Endodermal cell (in vitro differentiated cells): ENCODE data around the gene CAMP. TPM values are rescaled to one million over a fixed set of nuclear protein-coding genes. Genes with fewer than 3 reads are reported as not detected.

ENCODE experiments used
- DNase-seq: peaks from one replicate; pipeline ENCODE4 v3.0.0-alpha.2; 2017
- H3K27ac ChIP-seq: 2 replicates; pipeline ENCODE4 v1.5.1; 2013; ENCODE audit warnings: mild to moderate bottlenecking, low read depth, low read length, moderate library complexity
- H3K27me3 ChIP-seq: 2 replicates; pipeline ENCODE4 v1.6.1; 2013; ENCODE audit warnings: mild to moderate bottlenecking, low read length, moderate library complexity; ENCODE audit not compliant: insufficient read depth, control insufficient read depth, poor library complexity, severe bottlenecking
- H3K36me3 ChIP-seq: 2 replicates; pipeline ENCODE4 v1.7.0; 2013; ENCODE audit warnings: mild to moderate bottlenecking, low read length, moderate library complexity; ENCODE audit not compliant: control insufficient read depth, insufficient read depth
- H3K4me1 ChIP-seq: one replicate; pipeline ENCODE4 v1.7.0; 2013; ENCODE audit warnings: low read length; ENCODE audit not compliant: control insufficient read depth, insufficient read depth
- H3K4me3 ChIP-seq: 2 replicates; pipeline ENCODE4 v1.5.1; 2013; ENCODE audit warnings: mild to moderate bottlenecking, low read length, moderate library complexity
- H3K9ac ChIP-seq: 2 replicates; pipeline ENCODE4 v1.6.1; 2013; ENCODE audit warnings: mild to moderate bottlenecking, low read length, moderate library complexity; ENCODE audit not compliant: poor library complexity, severe bottlenecking; ENCODE audit errors: extremely low read depth
- H3K9me3 ChIP-seq: 2 replicates; pipeline ENCODE4 v1.6.1; 2013; ENCODE audit warnings: mild to moderate bottlenecking, low read length, moderate library complexity; ENCODE audit not compliant: control insufficient read depth
- H3K27ac Mint-ChIP-seq: 2 replicates; pipeline ENCODE4 v1.8.0; 2020; ENCODE audit warnings: mixed read lengths
- H3K27me3 Mint-ChIP-seq: 2 replicates; pipeline ENCODE4 v1.8.0; 2021; ENCODE audit warnings: mild to moderate bottlenecking, mixed read lengths; ENCODE audit not compliant: insufficient read depth
- H3K36me3 Mint-ChIP-seq: 2 replicates; pipeline ENCODE4 v1.8.0; 2020; ENCODE audit warnings: low read depth, mixed read lengths
- H3K4me1 Mint-ChIP-seq: 2 replicates; pipeline ENCODE4 v1.8.0; 2020; ENCODE audit warnings: mixed read lengths
- H3K4me3 Mint-ChIP-seq: 2 replicates; pipeline ENCODE4 v1.8.0; 2020; ENCODE audit warnings: mild to moderate bottlenecking, moderate library complexity, mixed read lengths
- H3K9me3 Mint-ChIP-seq: 2 replicates; pipeline ENCODE4 v1.8.0; 2020; ENCODE audit warnings: mild to moderate bottlenecking, mixed read lengths
- CTCF ChIP-seq: fragments of 200-600 bp; sonication (generic); conservative IDR thresholded peaks from 2 replicates; pipeline ENCODE4 v1.5.0; 2021; ENCODE audit warnings: antibody characterized with exemption, mild to moderate bottlenecking
- WGBS, 2 experiments: methylation state at CpG; one replicate each; pipeline versions ENCODE4 v1.1.5 to v1.1.7; 2013; ENCODE audit warnings: missing lambda C conversion rate in 2 of 2, mixed read lengths in 1 of 2; ENCODE audit not compliant: insufficient coverage in 1 of 2, insufficient read length in 1 of 2; 5-methylcytosine and 5-hydroxymethylcytosine counted together
- total RNA-seq, 2 donors: library from RNA; stranded (reverse); fragmentation: NEBNext Ultra II Directional in 1 of 2; extraction: Animal tissue kit (Norgen Biotek cat#: 25700) in 1 of 2; gene quantifications; 2 replicates in 1 of 2; 3 replicates in 1 of 2; pipeline ENCODE4 v1.2.1, GENCODE V29; 2021

Gene CAMP
- total RNA-seq, 2 donors from 2014 or later, result not detected

GRCh38 chr3:48226939-48227338 lies 3.6 kb downstream of the CAMP start:
- no peak overlapping the region for H3K4me3 ChIP-seq
- H3K27me3 ChIP-seq, result no peaks in the 10 kb centered on the region
- no peak for TF ChIP-seq CTCF
- H3K4me3 Mint-ChIP-seq, result no peak overlapping the region
- no peaks in the 10 kb centered on the region for H3K9me3 Mint-ChIP-seq
- no peaks in the 10 kb centered on the region for H3K36me3 Mint-ChIP-seq
- H3K36me3 ChIP-seq, result no peaks in the 10 kb centered on the region
- no peak overlapping the region for H3K9ac ChIP-seq
- H3K27ac ChIP-seq, result no peak overlapping the region
- no peaks in the 10 kb centered on the region for H3K9me3 ChIP-seq
- H3K27ac Mint-ChIP-seq, result no peak overlapping the region
- DNase-seq, result no peak
- peaks cover 3% of the 10 kb centered on the region for H3K4me1 Mint-ChIP-seq
- WGBS, 2 experiments, result 63 to 72% methylated on average over 3 of the region's 3 CpGs
- H3K27me3 Mint-ChIP-seq, result peaks cover 13% of the 10 kb centered on the region
- peaks cover 3% of the 10 kb centered on the region for H3K4me1 ChIP-seq

GRCh38 chr3:48232232-48232631 lies 8.9 kb downstream of the CAMP start:
- Mint-ChIP-seq H3K36me3 (peaks cover 3% of the 10 kb centered on the region), H3K27me3 (no peaks in the 10 kb centered on the region), H3K27ac (no peak overlapping the region), H3K9me3 (peaks cover 24% of the 10 kb centered on the region), H3K4me3 (no peak overlapping the region), H3K4me1 (peaks cover 13% of the 10 kb centered on the region)
- H3K27ac ChIP-seq, result no peak overlapping the region
- peaks cover 22% of the 10 kb centered on the region for H3K9me3 ChIP-seq
- no peak for DNase-seq
- 88 to 89% methylated on average over 4 of the region's 4 CpGs for WGBS, 2 experiments
- TF ChIP-seq CTCF, result no peak
- H3K4me1 ChIP-seq, result peaks cover 8% of the 10 kb centered on the region
- H3K27me3 ChIP-seq, result no peaks in the 10 kb centered on the region
- no peak overlapping the region for H3K4me3 ChIP-seq
- H3K36me3 ChIP-seq, result no peaks in the 10 kb centered on the region
- H3K9ac ChIP-seq, result no peak overlapping the region

GRCh38 chr3:48232734-48233133 lies 9.4 kb downstream of the CAMP start:
- peak; percentile 93 for DNase-seq
- peak overlapping the region; percentile 39 for H3K4me3 ChIP-seq
- WGBS, 2 experiments, result 57 to 75% methylated on average over 3 to 6 of the region's 6 CpGs
- no peak overlapping the region for H3K27ac Mint-ChIP-seq
- H3K4me1 ChIP-seq, result peaks cover 8% of the 10 kb centered on the region
- peaks cover 3% of the 10 kb centered on the region for H3K36me3 Mint-ChIP-seq
- H3K9me3 ChIP-seq, result peaks cover 22% of the 10 kb centered on the region
- H3K9ac ChIP-seq, result no peak overlapping the region
- peaks cover 13% of the 10 kb centered on the region for H3K4me1 Mint-ChIP-seq
- H3K9me3 Mint-ChIP-seq, result peaks cover 24% of the 10 kb centered on the region
- no peak overlapping the region for H3K4me3 Mint-ChIP-seq
- TF ChIP-seq CTCF, result peak; percentile 69
- no peaks in the 10 kb centered on the region for H3K36me3 ChIP-seq
- H3K27me3 Mint-ChIP-seq, result no peaks in the 10 kb centered on the region
- no peaks in the 10 kb centered on the region for H3K27me3 ChIP-seq
- H3K27ac ChIP-seq, result no peak overlapping the region
